ENCODE data around the gene FOXF1. TPM values are rescaled to one million over a fixed set of nuclear protein-coding genes. Genes with fewer than 3 reads are reported as not detected.
A peak's percentile ranks its signal among the peaks of the same experiment; 100 is the strongest.

The FOXF1 gene
- total RNA-seq, 1 donor from 2014 or later = 46.4 TPM

DNA sequence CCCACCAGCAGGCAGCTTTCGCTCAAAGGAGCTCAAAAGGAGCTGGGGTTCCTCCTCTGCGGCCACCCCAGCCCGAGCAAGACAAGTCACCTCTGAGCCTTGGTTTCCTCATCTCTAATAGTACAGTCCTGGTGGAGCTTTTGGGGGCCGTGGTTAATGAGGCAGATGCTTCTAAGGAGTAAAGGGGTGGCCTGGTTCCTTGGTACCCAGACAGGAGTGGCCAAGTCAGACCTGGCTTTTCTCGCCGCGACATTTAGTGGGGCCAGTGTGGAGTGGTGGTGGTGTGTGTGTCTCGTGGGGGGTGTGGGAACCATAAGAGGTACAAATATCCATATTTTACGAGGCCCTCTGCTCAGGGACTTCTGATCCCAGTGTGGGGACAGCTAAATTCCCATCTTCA, 6.7 kb downstream of the FOXF1 start:
- Histone ChIP-seq H3K4me1 (no peaks in the 10 kb centered on the region), H3K36me3 (peaks cover 4% of the 10 kb centered on the region), H3K4me3 (peak overlapping the region; percentile 62), H3K9me3 (no peaks in the 10 kb centered on the region), H3K27ac (peak overlapping the region; percentile 86), H3K27me3 (peaks cover 77% of the 10 kb centered on the region)
- DNase-seq (no peak), ATAC-seq (no peak)
- TF ChIP-seq CTCF (IDR thresholded peaks at IDR 0.05) = no peak
- intact Hi-C loops (cut with DNase I) = loop anchor here (5.0 to 10.0 kb wide), 3 partner anchors 172 to 445 kb away; no protein-coding TSS in a partner anchor

DNA sequence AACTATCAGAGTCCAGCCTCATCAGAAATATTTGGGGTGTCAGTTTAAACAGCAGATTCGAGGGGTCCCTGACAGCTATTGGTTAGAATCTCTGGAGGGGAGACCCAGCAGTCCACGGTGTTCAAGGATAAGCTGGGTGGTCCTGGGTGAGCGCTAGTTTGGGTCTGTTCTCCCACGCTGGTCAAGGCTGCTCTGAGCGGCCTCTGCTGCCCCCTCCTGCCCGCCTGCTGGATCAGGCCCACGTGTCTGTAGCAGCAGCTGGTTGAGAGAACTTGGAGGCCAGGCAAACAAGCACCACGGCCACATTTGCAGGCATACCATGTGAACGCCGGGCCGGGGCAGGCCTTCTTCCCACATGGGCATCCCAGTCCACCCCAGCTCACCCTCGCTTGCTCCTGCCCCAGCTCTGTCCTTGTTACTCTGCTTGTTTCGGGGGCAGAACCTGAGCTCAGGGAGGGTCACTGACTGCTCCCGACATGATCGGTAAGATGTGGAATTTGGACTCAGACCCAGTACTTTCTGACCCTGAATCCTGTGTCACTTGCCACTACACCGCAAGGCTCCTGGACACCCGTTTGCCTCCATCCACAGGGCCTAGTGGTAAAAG, 7.4 kb downstream of the FOXF1 start:
- DNase-seq (no peak), ATAC-seq (peak; percentile 65)
- intact Hi-C loops (cut with DNase I) = loop anchor here (5.0 to 10.0 kb wide), 3 partner anchors 173 to 445 kb away; no protein-coding TSS in a partner anchor
- H3K36me3 ChIP-seq = peaks cover 4% of the 10 kb centered on the region
- H3K4me1 ChIP-seq = no peaks in the 10 kb centered on the region
- H3K27ac ChIP-seq = peak overlapping the region; percentile 55
- peaks cover 76% of the 10 kb centered on the region for H3K27me3 ChIP-seq
- TF ChIP-seq CTCF (IDR thresholded peaks at IDR 0.05) = peak; percentile 68
- H3K4me3 ChIP-seq = no peak overlapping the region
- H3K9me3 ChIP-seq = no peaks in the 10 kb centered on the region

DNA sequence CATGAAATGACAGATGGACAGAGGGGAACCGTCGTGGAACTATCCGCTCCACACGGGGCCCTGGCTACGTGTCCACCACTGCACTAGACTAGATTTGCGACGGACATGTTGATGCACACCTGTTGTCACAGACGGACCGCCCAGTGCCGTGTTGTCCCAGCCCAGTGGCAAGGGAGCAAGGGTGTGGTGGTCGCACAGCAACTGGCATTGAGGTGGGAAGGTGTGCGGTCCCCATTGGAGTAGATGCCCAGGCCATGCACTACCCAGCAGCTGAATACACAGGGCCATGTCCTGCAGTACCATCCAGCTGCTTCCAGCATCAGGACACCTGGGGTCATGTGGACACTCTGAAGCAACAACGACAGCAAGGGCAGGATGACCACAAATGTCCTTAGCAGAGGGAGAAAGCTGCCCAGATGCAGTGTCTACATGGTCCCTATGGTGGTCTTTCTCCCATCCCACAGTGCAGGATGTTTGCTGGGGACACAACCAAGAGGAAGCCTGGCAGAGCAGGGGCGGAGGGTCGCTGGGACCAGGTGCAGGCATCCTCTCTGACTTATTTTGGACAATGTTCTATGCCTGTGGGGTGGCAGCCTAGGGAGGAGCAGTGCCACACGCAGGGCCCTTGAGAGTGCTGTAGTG, 8.8 kb downstream of the FOXF1 start:
- intact Hi-C loops (cut with DNase I) = loop anchor here (5.0 to 10.0 kb wide), 3 partner anchors 174 to 447 kb away; no protein-coding TSS in a partner anchor
- no peaks in the 10 kb centered on the region for H3K9me3 ChIP-seq
- no peaks in the 10 kb centered on the region for H3K36me3 ChIP-seq
- H3K27me3 ChIP-seq = peaks cover 64% of the 10 kb centered on the region
- DNase-seq = no peak
- H3K4me1 ChIP-seq = no peaks in the 10 kb centered on the region
- peak overlapping the region; percentile 20 for H3K27ac ChIP-seq
- no peak overlapping the region for H3K4me3 ChIP-seq
- no peak for ATAC-seq
- no peak for TF ChIP-seq CTCF (IDR thresholded peaks at IDR 0.05)

DNA sequence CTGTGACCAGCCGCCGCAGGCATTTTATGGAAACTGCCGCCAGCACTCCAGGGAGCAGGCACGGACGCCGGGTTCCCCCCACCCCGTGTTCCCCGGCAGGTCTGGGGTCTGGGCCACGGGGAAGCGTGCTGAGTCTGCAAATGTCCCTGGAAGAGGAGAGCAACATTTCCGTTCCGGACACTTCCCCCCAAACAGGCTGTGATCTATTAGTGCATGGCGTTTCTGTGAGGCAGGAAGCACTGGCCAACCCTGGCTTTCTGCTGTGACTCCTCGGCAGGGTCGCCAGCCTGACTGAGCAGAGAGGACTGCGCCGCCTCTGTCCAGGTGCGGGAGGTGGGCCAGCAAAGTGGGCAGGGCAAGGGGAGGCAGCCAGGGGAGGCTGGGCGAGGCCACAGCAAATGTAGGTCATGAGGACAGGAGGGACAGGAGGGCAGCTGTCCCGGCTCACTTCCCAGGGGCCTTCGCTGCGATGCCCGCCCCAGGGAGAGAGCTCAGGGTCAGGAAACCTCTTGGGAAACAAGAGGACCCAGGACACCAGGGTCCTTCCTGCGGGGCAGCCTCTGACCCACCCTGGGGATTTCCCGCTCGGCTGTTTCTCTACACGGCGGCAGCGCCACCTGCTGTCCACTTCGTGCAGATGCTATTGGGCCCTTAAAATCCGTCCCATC, 9.5 kb downstream of the FOXF1 start:
- H3K27me3 ChIP-seq = peaks cover 59% of the 10 kb centered on the region
- ATAC-seq (peak; percentile 59), DNase-seq (peak; percentile 78)
- no peaks in the 10 kb centered on the region for H3K36me3 ChIP-seq
- TF ChIP-seq CTCF (IDR thresholded peaks at IDR 0.05) = peak; percentile 94
- H3K4me3 ChIP-seq = peak overlapping the region; percentile 28
- intact Hi-C loops (cut with DNase I) = loop anchor here (5.0 to 10.0 kb wide), 4 partner anchors 175 to 695 kb away; no protein-coding TSS in a partner anchor
- peak overlapping the region; percentile 20 for H3K27ac ChIP-seq
- H3K4me1 ChIP-seq = no peaks in the 10 kb centered on the region
- H3K9me3 ChIP-seq = no peaks in the 10 kb centered on the region

GRCh38 chr16:86520317-86521210, 10.2 kb downstream of the FOXF1 start:
- no peak overlapping the region for H3K4me3 ChIP-seq
- no peaks in the 10 kb centered on the region for H3K4me1 ChIP-seq
- TF ChIP-seq CTCF (IDR thresholded peaks at IDR 0.05) = no peak
- H3K27ac ChIP-seq = no peak overlapping the region
- H3K36me3 ChIP-seq = no peaks in the 10 kb centered on the region
- no peak for DNase-seq
- ATAC-seq = no peak
- no peaks in the 10 kb centered on the region for H3K9me3 ChIP-seq
- H3K27me3 ChIP-seq = peaks cover 53% of the 10 kb centered on the region
- intact Hi-C loops (cut with DNase I) = loop anchor here (10.0 kb wide), 1 partner anchor 696 kb away; no protein-coding TSS in a partner anchor

Measured in upper lobe of right lung (tissue), 1 donor.